Prostate gland (tissue), 2 donors: Measurements from ENCODE around the gene OTOF.

ENCODE experiments used
- CTCF ChIP-seq, 4 experiments: fragments of 200-600 bp in 2 of 4; fragments of 450-650 bp in 2 of 4; sonication (generic) in 2 of 4; IDR thresholded peaks; 1 replicate in 3 of 4; 2 replicates in 1 of 4; pipeline ENCODE4 v1.5.1; 2016 to 2019; ENCODE audit warnings: antibody characterized with exemption in 4 of 4, mild to moderate bottlenecking in 2 of 4, moderate library complexity in 2 of 4
- POLR2A ChIP-seq: fragments of 450-650 bp; IDR thresholded peaks from one replicate; pipeline ENCODE4 v1.6.1; 2016; ENCODE audit warnings: antibody characterized with exemption, mild to moderate bottlenecking

GRCh38 chr2:26494199-26494598 lies 16.3 kb upstream of the OTOF start:
- no peak for TF ChIP-seq POLR2A
- TF ChIP-seq CTCF (IDR thresholded peaks at IDR 0.05) = no peak
